Fibroblast of villous mesenchyme (primary cell): Measurements from ENCODE around the gene FBXO21. TPM values are rescaled to one million over a fixed set of nuclear protein-coding genes. Genes with fewer than 3 reads are reported as not detected.
"Not testable (repeated sequence)": the region's sequence is repeated elsewhere in the genome, so short reads cannot be mapped to it uniquely, and the experiment has no call there.

Experiments
- DNase-seq: peaks from one replicate; pipeline ENCODE4 v3.0.0-alpha.2; 2010; ENCODE audit warnings: low read depth
- H3K4me3 ChIP-seq: 2 replicates; pipeline ENCODE4 v1.5.1; 2011; ENCODE audit warnings: low read depth, mild to moderate bottlenecking, low read length
- CTCF ChIP-seq: IDR thresholded peaks from 2 replicates; pipeline ENCODE4 v1.5.1; 2012; ENCODE audit warnings: low read depth, mild to moderate bottlenecking, low read length; ENCODE audit not compliant: insufficient read depth
- total RNA-seq: library from RNA; depleted of rRNA; stranded (reverse); fragments of >200 nt; gene quantifications from 2 replicates; pipeline ENCODE4 v1.2.3, GENCODE V29; 2012

FBXO21 gene
- total RNA-seq, 1 donor: 48.4 TPM

GRCh38 chr12:117207675-117208074, 17.4 kb upstream of the FBXO21 start:
- H3K4me3 ChIP-seq: no peak overlapping the region
- no peak for DNase-seq
- TF ChIP-seq CTCF: no peak

DNA sequence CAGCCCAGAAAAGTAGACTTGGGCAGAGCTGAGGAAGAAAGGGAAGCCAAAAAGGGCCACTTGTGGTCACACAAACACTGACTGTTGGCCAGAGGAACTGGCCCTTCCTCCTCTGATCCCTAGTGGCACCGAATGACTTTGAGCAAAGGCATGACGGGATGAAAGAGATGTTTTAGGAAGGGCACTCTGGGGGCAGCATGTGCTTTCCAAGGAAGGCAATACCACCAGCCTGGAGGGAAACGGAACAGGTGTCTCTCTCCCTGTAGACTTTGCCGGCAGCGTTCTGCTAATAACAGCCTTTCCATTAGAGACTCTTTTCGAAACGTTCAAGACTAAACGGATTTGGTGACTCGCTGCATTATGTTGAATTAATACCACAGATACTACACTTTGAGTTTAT, 12.3 kb upstream of the FBXO21 start:
- no peak for DNase-seq
- no peak for TF ChIP-seq CTCF
- H3K4me3 ChIP-seq: no peak overlapping the region

DNA sequence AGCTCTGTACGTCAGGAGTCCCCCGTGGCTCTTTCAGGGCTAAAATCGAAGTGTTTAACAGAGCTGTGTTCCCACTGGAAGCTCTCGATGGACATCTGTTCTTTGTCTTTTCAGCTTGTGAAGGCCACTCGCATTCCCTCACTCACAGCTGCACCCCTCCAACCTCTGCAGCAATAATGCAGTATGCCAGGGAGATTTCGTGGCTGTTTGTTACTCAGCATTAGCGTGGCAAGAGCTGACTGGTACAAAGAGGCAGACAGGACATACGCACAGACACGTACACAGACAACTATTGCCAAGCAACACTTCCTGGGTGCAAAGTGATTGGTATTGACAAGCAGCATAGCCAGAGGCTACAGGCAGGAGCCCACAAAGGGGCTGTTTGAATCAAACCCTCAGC, 11.8 kb upstream of the FBXO21 start:
- TF ChIP-seq CTCF: no peak
- no peak overlapping the region for H3K4me3 ChIP-seq
- no peak for DNase-seq

GRCh38 chr12:117199956-117200744, 9.9 kb upstream of the FBXO21 start:
- H3K4me3 ChIP-seq, DNase-seq: not testable (repeated sequence)

GRCh38 chr12:117196334-117196733, 6.1 kb upstream of the FBXO21 start:
- not testable (repeated sequence) for H3K4me3 ChIP-seq, DNase-seq

GRCh38 chr12:117195027-117195426, 4.8 kb upstream of the FBXO21 start:
- not testable (repeated sequence) for H3K4me3 ChIP-seq, DNase-seq

GRCh38 chr12:117193903-117194302, 3.6 kb upstream of the FBXO21 start:
- no peak for DNase-seq
- no peak overlapping the region for H3K4me3 ChIP-seq
- no peak for TF ChIP-seq CTCF

DNA sequence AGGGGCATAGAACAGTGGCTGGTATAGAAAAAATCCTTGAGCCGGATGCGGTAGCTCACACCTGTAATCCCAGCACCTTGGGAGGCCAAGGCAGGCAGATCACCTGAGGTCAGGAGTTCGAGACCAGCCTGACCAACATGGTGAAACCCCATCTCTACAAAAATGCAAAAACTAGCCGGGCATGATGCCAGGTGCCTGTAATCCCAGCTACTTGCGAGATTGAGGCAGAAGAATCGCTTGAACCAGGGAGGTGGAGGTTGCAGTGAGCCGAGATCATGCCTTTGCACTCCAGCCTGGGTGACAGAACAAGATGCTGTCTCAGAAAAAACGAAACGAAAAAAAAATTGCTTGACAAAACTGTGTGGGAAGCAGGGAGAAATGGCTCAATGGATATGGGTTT, 2.3 kb upstream of the FBXO21 start:
- H3K4me3 ChIP-seq, DNase-seq: not testable (repeated sequence)

GRCh38 chr12:117192057-117192456, 1.8 kb upstream of the FBXO21 start:
- no peak overlapping the region for H3K4me3 ChIP-seq
- DNase-seq: peak; percentile 14
- TF ChIP-seq CTCF: no peak
